HepG2 (cell line): Measurements from ENCODE around the gene ANKRD11. TPM values are rescaled to one million over a fixed set of nuclear protein-coding genes. Genes with fewer than 3 reads are reported as not detected.

ENCODE experiments used
- ATAC-seq: fragments of 200-7000 bp; cut with Tn5 transposase; 3 replicates; pipeline ENCODE4 v1.9.1; 2020; ENCODE audit warnings: mild to moderate bottlenecking, moderate library complexity
- BruUV-seq: library from RNA; stranded (reverse); fragments of 400-500 nt; replicated peaks from 2 replicates; lab custom pipeline; 2021; lab: Mats Ljungman, UMichigan
- CTCF ChIA-PET: fragments of 300-600 bp; formaldehyde crosslinking; extraction: SDS; loops from one replicate; lab custom pipeline; 2021; ENCODE audit warnings: low total read pairs, inconsistent platforms, low intra/inter-chr PET ratio; lab: Yijun Ruan, JAX
- POLR2A ChIA-PET: fragments of 350-600 bp; sonication (Branson Sonifier 250); formaldehyde crosslinking; loops from one replicate; lab custom pipeline; 2020; ENCODE audit warnings: antibody characterized with exemption, inconsistent platforms; lab: Yijun Ruan, JAX
- DNase-seq: peaks from one replicate; pipeline ENCODE4 v3.0.0-alpha.2; 2015; ENCODE audit warnings: low spot score
- FAIRE-seq: peaks from 3 replicates; lab custom pipeline; 2011; peaks lifted over from hg19 to GRCh38; lab: Jason Lieb, UNC
- H2AFZ ChIP-seq: one replicate; pipeline ENCODE4 v1.6.1; 2011; ENCODE audit warnings: low read length, inconsistent platforms
- H3K27ac ChIP-seq: fragments of 300-600 bp; 3 replicates; pipeline ENCODE4 v1.8.0; 2011; ENCODE audit warnings: mixed run types, mild to moderate bottlenecking, mixed read lengths, low read length, inconsistent platforms; ENCODE audit not compliant: insufficient read depth; ENCODE audit errors: extremely low read length
- H3K27me3 ChIP-seq, 2 experiments: fragments of 200-600 bp in 1 of 2; 2 replicates in 1 of 2; 3 replicates in 1 of 2; pipeline versions ENCODE4 v1.6.0 to v1.8.0; 2011; ENCODE audit warnings: low read length in 2 of 2, mild to moderate bottlenecking in 2 of 2, moderate library complexity in 2 of 2, inconsistent platforms in 1 of 2; ENCODE audit not compliant: insufficient read depth in 2 of 2, control insufficient read depth in 1 of 2
- H3K36me3 ChIP-seq, 2 experiments: fragments of 200-600 bp in 1 of 2; replicated peaks in 1 of 2; 2 replicates in 1 of 2; 3 replicates in 1 of 2; pipeline versions ENCODE4 v1.5.1 to v1.8.0; 2011; ENCODE audit warnings: low read length in 2 of 2, inconsistent platforms in 1 of 2; ENCODE audit not compliant: insufficient read depth in 2 of 2, control insufficient read depth in 1 of 2
- H3K4me1 ChIP-seq: 2 replicates; pipeline ENCODE4 v1.5.1; 2012; ENCODE audit warnings: low read length, inconsistent platforms; ENCODE audit not compliant: insufficient read depth
- H3K4me2 ChIP-seq: 2 replicates; pipeline ENCODE4 v1.6.0; 2011; ENCODE audit warnings: low read depth, low read length, inconsistent platforms
- H3K4me3 ChIP-seq, 3 experiments: fragments of 200-600 bp in 1 of 3; sonication (generic), shearing (Covaris generic) in 1 of 3; replicated peaks in 1 of 3; 2 replicates each; pipeline ENCODE4 v1.5.1; 2011 to 2016; ENCODE audit warnings: low read length in 3 of 3, inconsistent platforms in 2 of 3, low read depth in 2 of 3, mild to moderate bottlenecking in 2 of 3, control low read depth in 1 of 3, mixed read lengths in 1 of 3; ENCODE audit not compliant: insufficient read depth in 1 of 3
- H3K79me2 ChIP-seq: one replicate; pipeline ENCODE4 v1.6.1; 2011; ENCODE audit warnings: low read length, inconsistent platforms; ENCODE audit not compliant: insufficient read depth
- H3K9ac ChIP-seq: 2 replicates; pipeline ENCODE4 v1.6.0; 2011; ENCODE audit warnings: mild to moderate bottlenecking, low read depth, low read length, inconsistent platforms; ENCODE audit not compliant: insufficient read depth
- H3K9me3 ChIP-seq: 2 replicates; pipeline ENCODE4 v1.5.1; 2012; ENCODE audit warnings: mild to moderate bottlenecking, low read length
- H4K20me1 ChIP-seq: 2 replicates; pipeline ENCODE4 v1.6.0; 2011; ENCODE audit warnings: inconsistent platforms, mild to moderate bottlenecking, low read length, moderate library complexity; ENCODE audit not compliant: insufficient read depth
- DPF2 ChIP-seq: sonication (generic); formaldehyde crosslinking; IDR thresholded peaks from 2 replicates; pipeline ENCODE4 v1.4.0; 2020; ENCODE audit warnings: mild to moderate bottlenecking, low read depth, missing genetic modification reagents, borderline replicate concordance
- FOSL2 ChIP-seq: sonication (generic); formaldehyde crosslinking; IDR thresholded peaks from 2 replicates; pipeline ENCODE4 v1.4.0; 2020; ENCODE audit warnings: missing genetic modification reagents
- FOXA1 ChIP-seq, 2 experiments: fragments of 450-650 bp in 1 of 2; sonication (generic) in 1 of 2; formaldehyde crosslinking in 1 of 2; IDR thresholded peaks; 2 replicates each; pipeline versions ENCODE4 v1.4.0 to v1.6.1; 2016 to 2020; ENCODE audit warnings: missing genetic modification reagents in 1 of 2
- HINFP ChIP-seq: sonication (generic); formaldehyde crosslinking; IDR thresholded peaks from 2 replicates; pipeline ENCODE4 v1.4.0; 2020; ENCODE audit warnings: low read depth, mild to moderate bottlenecking, missing genetic modification reagents
- KDM2A ChIP-seq: sonication (generic); formaldehyde crosslinking; IDR thresholded peaks from 2 replicates; pipeline ENCODE4 v1.4.0; 2020; ENCODE audit warnings: low read depth, missing genetic modification reagents, borderline replicate concordance
- KLF9 ChIP-seq: IDR thresholded peaks from 2 replicates; pipeline ENCODE4 v1.6.1; 2016; ENCODE audit warnings: low read depth
- LCORL ChIP-seq, 2 experiments: fragments of 450-650 bp in 1 of 2; sonication (generic) in 1 of 2; formaldehyde crosslinking in 1 of 2; IDR thresholded peaks; 2 replicates each; pipeline versions ENCODE4 v1.5.0 to v1.6.1; 2017 to 2020; ENCODE audit warnings: antibody characterized with exemption in 1 of 2, missing genetic modification reagents in 1 of 2
- MIXL1 ChIP-seq: IDR thresholded peaks from 2 replicates; pipeline ENCODE4 v1.6.1; 2016
- RFXAP ChIP-seq: sonication (generic); formaldehyde crosslinking; IDR thresholded peaks from 2 replicates; pipeline ENCODE4 v1.4.0; 2020; ENCODE audit warnings: missing genetic modification reagents, borderline replicate concordance
- RXRA ChIP-seq: sonication (generic); formaldehyde crosslinking; IDR thresholded peaks from 2 replicates; pipeline ENCODE4 v1.5.1; 2020; ENCODE audit warnings: missing genetic modification reagents
- TEAD3 ChIP-seq: optimal IDR thresholded peaks from 2 replicates; pipeline ENCODE3; 2016; ENCODE audit warnings: borderline replicate concordance
- TFAP4 ChIP-seq: sonication (generic); IDR thresholded peaks from 2 replicates; pipeline ENCODE4 v1.6.1; 2016; ENCODE audit warnings: low read depth, borderline replicate concordance
- XRCC5 ChIP-seq: fragments of 200-400 bp; formaldehyde crosslinking; optimal IDR thresholded peaks from 2 replicates; pipeline ENCODE3; 2017; ENCODE audit warnings: mild to moderate bottlenecking, low read length
- ZBED4 ChIP-seq: sonication (generic); formaldehyde crosslinking; IDR thresholded peaks from 2 replicates; pipeline ENCODE4 v1.4.0; 2020; ENCODE audit warnings: missing genetic modification reagents, borderline replicate concordance
- ZNF12 ChIP-seq: sonication (generic); formaldehyde crosslinking; IDR thresholded peaks from 2 replicates; pipeline ENCODE4 v1.5.0; 2020; ENCODE audit warnings: missing genetic modification reagents
- ZNF232 ChIP-seq: sonication (generic); formaldehyde crosslinking; IDR thresholded peaks from 2 replicates; pipeline ENCODE4 v1.4.0; 2020; ENCODE audit warnings: missing genetic modification reagents, borderline replicate concordance
- ZNF264 ChIP-seq: sonication (generic); formaldehyde crosslinking; IDR thresholded peaks from 2 replicates; pipeline ENCODE4 v1.4.0; 2020; ENCODE audit warnings: missing genetic modification reagents
- ZNF607 ChIP-seq: sonication (generic); formaldehyde crosslinking; IDR thresholded peaks from 2 replicates; pipeline ENCODE4 v1.5.1; 2020; ENCODE audit warnings: missing genetic modification reagents, mild to moderate bottlenecking, borderline replicate concordance
- ZNF619 ChIP-seq: sonication (generic); formaldehyde crosslinking; IDR thresholded peaks from 2 replicates; pipeline ENCODE4 v1.4.0; 2020; ENCODE audit warnings: mild to moderate bottlenecking, missing genetic modification reagents
- WGBS: methylation state at CpG from one replicate; pipeline ENCODE4 v1.1.6; 2017; ENCODE audit warnings: low lambda C conversion rate; 5-methylcytosine and 5-hydroxymethylcytosine counted together
- in situ Hi-C: cut with HindIII; loops from 2 replicates; pipeline ENCODE4 v1.10.0; 2017; ENCODE audit warnings: low pct_unique_long_range_greater_than_20kb; ENCODE audit not compliant: extremely low pct_ligation_motif_present
- intact Hi-C: fragments of 100-400 bp; cut with micrococcal nuclease; formaldehyde crosslinking; loops from one replicate; pipeline ENCODE4 v1.10.0; 2022; ENCODE audit not compliant: unreplicated experiment
- polyA plus RNA-seq, 8 experiments: library from polyadenylated mRNA; depleted of rRNA in 3 of 8; stranded (reverse) in 7 of 8; unstranded in 1 of 8; fragments of >200 nt; fragmentation: Illumina TruSeq in 4 of 8; extraction: Trizol in 4 of 8; gene quantifications; 2 replicates each; pipeline versions ENCODE4 v1.2.1 to v1.2.3, GENCODE V29; 2011 to 2016; ENCODE audit warnings: low read depth in 4 of 8, missing spikeins in 1 of 8, mixed read lengths in 1 of 8; ENCODE audit not compliant: insufficient read depth in 1 of 8
- total RNA-seq, 5 experiments: library from RNA; depleted of rRNA; stranded (reverse); fragments of >200 nt; fragmentation: Illumina TruSeq; extraction: Trizol; gene quantifications; 2 replicates each; pipeline ENCODE4 v1.2.3, GENCODE V29; 2016; ENCODE audit warnings: low read depth in 1 of 5

Gene ANKRD11
- total and polyA plus RNA-seq, 2 of the 13 experiments (the other 11 are each of a cell fraction or from before 2014, with no cell fraction given) = 21.4 to 38.4 TPM

GRCh38 chr16:89232107-89232506, 258.3 kb downstream of the ANKRD11 start:
- H2AFZ ChIP-seq = no peak overlapping the region
- in situ Hi-C loops = no loop called here
- ChIA-PET CTCF (no interaction called here), POLR2A (interaction anchor here (1.1 to 1.9 kb wide), 4 partner anchors 9 to 39 kb away, joined by 3 to 8 read pairs (median 7); partner anchors contain the start of gene ZNF778)
- peak overlapping the region; percentile 59 for H3K27ac ChIP-seq
- no peaks in the 10 kb centered on the region for H3K79me2 ChIP-seq
- H3K27me3 ChIP-seq = no peaks in the 10 kb centered on the region
- H3K4me3 ChIP-seq = no peak overlapping the region
- ATAC-seq (peak; percentile 97), DNase-seq (peak; percentile 87), FAIRE-seq (peak; percentile 98)
- peaks cover 27% of the 10 kb centered on the region for H3K4me1 ChIP-seq
- intact Hi-C loops = no loop called here
- H4K20me1 ChIP-seq = no peaks in the 10 kb centered on the region
- peak overlapping the region; percentile 46 for H3K4me2 ChIP-seq
- H3K36me3 ChIP-seq = peaks cover 28 to 41% of the 10 kb centered on the region in 2 experiments
- no peak overlapping the region for H3K9ac ChIP-seq
- no CpG with 5 or more reads among the region's 2 CpGs for WGBS
- no peaks in the 10 kb centered on the region for H3K9me3 ChIP-seq
- no TSS peak for BruUV-seq
- TF ChIP-seq HINFP (0 out of 2 replicates have a peak, but pooled peaks have one; percentile 45), ZNF619 (CRISPR knock-in tag) (no peak), TFAP4 (0 out of 2 replicates have a peak, but pooled peaks have one; percentile 47), ZNF264 (CRISPR knock-in tag) (no peak), ZNF232 (peak; percentile 38; the same call in 1 of the 2 replicates), KDM2A (CRISPR knock-in tag) (peak; percentile 48; the same call in 1 of the 2 replicates), TEAD3 (CRISPR knock-in tag) (peak; percentile 85), ZNF12 (CRISPR knock-in tag) (peak; percentile 39; the same call in 1 of the 2 replicates), KLF9 (CRISPR knock-in tag) (no peak), RFXAP (peak; percentile 84; the same call in 1 of the 2 replicates), FOSL2 (CRISPR knock-in tag) (peak; percentile 68), XRCC5 (no peak), RXRA (peak; percentile 96), ZNF607 (CRISPR knock-in tag) (0 out of 2 replicates have a peak, but pooled peaks have one; percentile 43), FOXA1 (IDR thresholded peaks at IDR 0.05) (peak; percentile 9; the same call in 1 of the 2 replicates), FOXA1 (CRISPR knock-in tag; IDR thresholded peaks at IDR 0.05) (peak; percentile 78), LCORL (IDR thresholded peaks at IDR 0.05) (peak; percentile 50; the same call in 1 of the 2 replicates), LCORL (CRISPR knock-in tag; IDR thresholded peaks at IDR 0.05) (peak; percentile 82), DPF2 (CRISPR knock-in tag) (peak; percentile 73), ZBED4 (CRISPR knock-in tag) (peak; percentile 52; the same call in 1 of the 2 replicates), MIXL1 (CRISPR knock-in tag) (peak; percentile 74)
